Endothelial cell of umbilical vein (primary cell): ENCODE measurements around the gene ING2. TPM values are rescaled to one million over a fixed set of nuclear protein-coding genes. Genes with fewer than 3 reads are reported as not detected.

Experiments
- BruUV-seq: library from RNA; stranded (reverse); fragments of 400-500 nt; replicated peaks from 2 replicates; lab custom pipeline; 2021; lab: Mats Ljungman, UMichigan
- CTCF ChIA-PET: fragments of 300-600, 350-600 bp; sonication (Branson Sonifier 250); formaldehyde crosslinking; loops from one replicate; lab custom pipeline; 2021; ENCODE audit warnings: antibody characterized with exemption, inconsistent platforms; lab: Charles Lee
- POLR2A ChIA-PET: fragments of 300-600, 350-600 bp; sonication (Branson Sonifier 250); formaldehyde crosslinking; loops from one replicate; lab custom pipeline; 2021; ENCODE audit warnings: antibody characterized with exemption, inconsistent platforms; lab: Charles Lee
- DNase-seq: peaks from one replicate; pipeline ENCODE4 v3.0.0-alpha.2; 2011; ENCODE audit warnings: low read depth, low spot score
- FAIRE-seq: peaks from 2 replicates; lab custom pipeline; 2011; peaks lifted over from hg19 to GRCh38; lab: Jason Lieb, UNC
- H2AFZ ChIP-seq: 2 replicates; pipeline ENCODE4 v1.6.0; 2012; ENCODE audit warnings: low read depth, low read length, control low read depth, inconsistent platforms
- H3K27ac ChIP-seq: 2 replicates; pipeline ENCODE4 v1.5.1; 2011; ENCODE audit warnings: low read depth, mild to moderate bottlenecking, control low read depth, low read length, moderate library complexity; ENCODE audit not compliant: insufficient read depth
- H3K27me3 ChIP-seq, 2 experiments: 2 replicates each; pipeline versions ENCODE4 v1.6.0 to v1.6.1; 2011; ENCODE audit warnings: low read length in 2 of 2, mixed read lengths in 1 of 2; ENCODE audit not compliant: control insufficient read depth in 2 of 2, insufficient read depth in 2 of 2
- H3K36me3 ChIP-seq, 2 experiments: 2 replicates in 1 of 2; 3 replicates in 1 of 2; pipeline ENCODE4 v1.5.1; 2011; ENCODE audit warnings: low read length in 2 of 2, mild to moderate bottlenecking in 1 of 2, moderate library complexity in 1 of 2; ENCODE audit not compliant: control insufficient read depth in 2 of 2, insufficient read depth in 2 of 2; ENCODE audit errors: extremely low read depth in 1 of 2
- H3K4me1 ChIP-seq: 3 replicates; pipeline ENCODE4 v1.5.1; 2011; ENCODE audit warnings: mild to moderate bottlenecking, low read length; ENCODE audit not compliant: control insufficient read depth, insufficient read depth; ENCODE audit errors: extremely low read depth
- H3K4me2 ChIP-seq: 2 replicates; pipeline ENCODE4 v1.6.1; 2011; ENCODE audit warnings: low read length, control low read depth, mixed read lengths; ENCODE audit not compliant: insufficient read depth
- H3K4me3 ChIP-seq, 3 experiments: fragments of 200-600 bp in 1 of 3; sonication (generic), shearing (Covaris generic) in 1 of 3; replicated peaks in 1 of 3; 2 replicates each; pipeline ENCODE4 v1.5.1; 2011 to 2016; ENCODE audit warnings: control low read depth in 3 of 3, low read length in 3 of 3, mild to moderate bottlenecking in 2 of 3, inconsistent platforms in 1 of 3, low read depth in 1 of 3, moderate library complexity in 1 of 3; ENCODE audit not compliant: insufficient read depth in 1 of 3
- H3K79me2 ChIP-seq: 2 replicates; pipeline ENCODE4 v1.6.0; 2012; ENCODE audit warnings: low read length, inconsistent platforms; ENCODE audit not compliant: control insufficient read depth, insufficient read depth
- H3K9ac ChIP-seq: replicated peaks from 2 replicates; pipeline ENCODE3; 2011; ENCODE audit warnings: low read length, control low read depth; ENCODE audit not compliant: insufficient read depth; ENCODE audit errors: extremely low read depth
- H3K9me1 ChIP-seq: replicated peaks from 3 replicates; pipeline ENCODE4 v1.6.0; 2011; ENCODE audit warnings: mild to moderate bottlenecking, low read length; ENCODE audit not compliant: control insufficient read depth, insufficient read depth; ENCODE audit errors: extremely low read depth
- H3K9me3 ChIP-seq: replicated peaks from 2 replicates; pipeline ENCODE4 v1.5.1; 2012; ENCODE audit warnings: low read length, inconsistent platforms; ENCODE audit not compliant: control insufficient read depth, insufficient read depth
- H4K20me1 ChIP-seq: replicated peaks from 2 replicates; pipeline ENCODE3; 2011; ENCODE audit warnings: mild to moderate bottlenecking, low read length; ENCODE audit not compliant: control insufficient read depth, insufficient read depth; ENCODE audit errors: extremely low read depth
- JUN ChIP-seq: IDR thresholded peaks from 2 replicates; pipeline ENCODE4 v1.6.1; 2011; ENCODE audit warnings: borderline replicate concordance, low read depth; ENCODE audit not compliant: insufficient read length, insufficient read depth
- POLR2AphosphoS5 ChIP-seq: IDR thresholded peaks from 2 replicates; pipeline ENCODE4 v1.6.1; 2012; ENCODE audit warnings: low read depth, mild to moderate bottlenecking, control low read depth, low read length, moderate library complexity; ENCODE audit not compliant: insufficient read depth
- dilution Hi-C: fragments of 300-500 bp; cut with MboI; formaldehyde crosslinking; loops from one replicate; pipeline ENCODE4 v1.15.0; 2019; ENCODE audit warnings: low sequenced_read_pairs; ENCODE audit not compliant: extremely low pct_ligation_motif_present
- intact Hi-C: fragments of 100-400 bp; cut with micrococcal nuclease; formaldehyde crosslinking; loops from one replicate; pipeline ENCODE4 v1.10.0; 2022
- polyA plus RNA-seq, 4 experiments: library from polyadenylated mRNA; depleted of rRNA in 3 of 4; stranded (reverse) in 3 of 4; unstranded in 1 of 4; fragments of >200 nt; gene quantifications; 2 replicates each; pipeline versions ENCODE4 v1.2.1 to v1.2.3, GENCODE V29; 2011 to 2012; ENCODE audit warnings: missing spikeins in 1 of 4
- total RNA-seq: library from RNA; stranded (reverse); gene quantifications from 2 replicates; pipeline ENCODE4 v1.2.3, GENCODE V29; 2021
- TF ChIP-seq, protein P1 (sequence below): IDR thresholded peaks from 2 replicates; pipeline ENCODE4 v1.6.1; 2011; ENCODE audit not compliant: insufficient read depth, insufficient read length
- TF ChIP-seq, protein P2 (sequence below), 2 donors: IDR thresholded peaks; 1 replicate in 1 of 2; 2 replicates in 1 of 2; pipeline ENCODE4 v1.5.1; 2011; ENCODE audit warnings: low read length in 2 of 2, mild to moderate bottlenecking in 2 of 2, moderate library complexity in 2 of 2, control low read depth in 1 of 2, inconsistent platforms in 1 of 2, low read depth in 1 of 2; ENCODE audit not compliant: insufficient read depth in 1 of 2; ENCODE audit errors: extremely low read depth in 1 of 2

ING2 gene
- total and polyA plus RNA-seq, 2 donors (not counting 3 experiments of a cell fraction or from before 2014, with no cell fraction given), result 2.7 to 8.4 TPM

DNA sequence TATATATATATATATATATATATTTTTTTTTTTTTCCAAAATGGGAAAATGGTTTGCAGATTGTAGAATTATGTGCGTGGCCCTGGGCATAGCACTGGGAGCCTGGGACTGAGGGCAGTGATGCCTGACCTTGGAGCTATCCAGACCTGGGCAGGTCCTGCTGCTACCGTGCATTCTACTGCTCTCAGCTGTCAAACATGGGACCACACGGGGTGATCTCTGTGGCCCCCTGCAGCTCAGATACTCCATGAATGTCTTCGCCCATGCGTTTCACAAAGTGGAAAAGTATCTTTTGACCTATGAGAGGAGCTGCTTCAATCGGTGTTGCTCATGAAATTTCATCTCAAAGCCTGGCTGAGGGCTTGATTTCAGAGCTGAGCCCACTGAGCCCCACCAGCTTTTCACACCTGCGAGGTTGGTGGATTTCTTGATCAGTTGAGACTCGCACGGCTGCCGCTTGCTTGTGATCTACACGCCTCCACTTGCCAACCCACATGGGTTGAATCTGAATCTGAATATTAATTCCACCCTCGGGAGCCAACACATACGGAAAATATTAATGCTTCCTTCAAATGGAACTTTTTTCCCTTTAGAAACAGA is 35.7 kb downstream of the ING2 start:
- Histone ChIP-seq H3K9ac (no peak overlapping the region), H3K4me2 (no peak overlapping the region), H3K4me3 (no peak overlapping the region), H3K27me3 (peaks cover 1 to 3% of the 10 kb centered on the region in 2 experiments), H3K36me3 (no peaks in the 10 kb centered on the region), H3K9me1 (no peaks in the 10 kb centered on the region), H3K9me3 (no peaks in the 10 kb centered on the region), H4K20me1 (no peaks in the 10 kb centered on the region), H3K27ac (no peak overlapping the region), H3K79me2 (no peaks in the 10 kb centered on the region), H2AFZ (no peak overlapping the region), H3K4me1 (no peaks in the 10 kb centered on the region)
- dilution Hi-C loops (no loop called here), intact Hi-C loops (no loop called here)
- FAIRE-seq (no peak), DNase-seq (no peak)
- no TSS peak for BruUV-seq
- ChIA-PET POLR2A (interaction anchor here (0.6 kb wide), 1 partner anchor 405 kb away, joined by 3 read pairs; no protein-coding TSS in a partner anchor), CTCF (no interaction called here)
- TF ChIP-seq POLR2AphosphoS5 (no peak), JUN (no peak)

DNA sequence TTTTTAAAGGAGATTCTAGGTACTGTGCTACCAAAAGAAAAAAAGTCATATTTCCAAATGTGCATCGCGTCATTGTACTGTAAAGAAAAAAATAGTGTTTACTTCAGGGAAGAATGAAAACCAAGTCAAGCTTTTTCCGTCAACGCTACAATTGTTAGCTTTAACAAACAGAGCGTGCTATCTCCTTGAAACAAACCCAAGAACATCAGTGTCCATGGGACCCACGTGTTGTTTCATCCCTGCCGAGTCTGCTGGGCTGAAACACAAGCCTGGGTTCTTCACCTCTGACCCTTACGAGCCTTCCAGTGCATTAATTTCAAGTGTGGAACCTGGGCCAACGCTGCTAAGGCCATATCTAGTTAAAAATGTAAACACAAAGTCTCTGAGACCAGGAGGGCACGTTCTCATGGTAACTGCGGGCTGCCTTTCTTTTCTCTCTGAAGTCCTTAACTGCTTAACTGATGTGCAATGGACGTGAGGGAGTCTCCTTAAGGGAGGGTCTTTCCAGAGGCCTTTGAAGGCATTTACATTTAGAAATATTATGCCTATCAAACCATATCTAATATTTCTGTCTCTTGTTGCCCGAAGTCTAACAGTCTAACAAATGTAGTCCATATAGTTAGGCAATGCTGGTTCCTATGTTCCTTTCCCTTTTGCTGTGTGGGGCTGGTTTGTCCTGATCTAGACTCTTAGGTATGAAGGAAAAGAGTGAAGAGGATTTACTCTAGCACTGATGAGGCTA is 36.3 kb downstream of the ING2 start:
- no peak overlapping the region for H3K9ac ChIP-seq
- H3K4me1 ChIP-seq, result no peaks in the 10 kb centered on the region
- H4K20me1 ChIP-seq, result no peaks in the 10 kb centered on the region
- H2AFZ ChIP-seq, result no peak overlapping the region
- dilution Hi-C loops (no loop called here), intact Hi-C loops (no loop called here)
- ChIA-PET CTCF (no interaction called here), POLR2A (no interaction called here)
- H3K79me2 ChIP-seq, result no peaks in the 10 kb centered on the region
- H3K9me3 ChIP-seq, result no peaks in the 10 kb centered on the region
- no peak overlapping the region for H3K4me2 ChIP-seq
- BruUV-seq, result no TSS peak
- no peaks in the 10 kb centered on the region for H3K36me3 ChIP-seq
- TF ChIP-seq POLR2AphosphoS5 (no peak), JUN (no peak)
- TF ChIP-seq, protein P1, sequence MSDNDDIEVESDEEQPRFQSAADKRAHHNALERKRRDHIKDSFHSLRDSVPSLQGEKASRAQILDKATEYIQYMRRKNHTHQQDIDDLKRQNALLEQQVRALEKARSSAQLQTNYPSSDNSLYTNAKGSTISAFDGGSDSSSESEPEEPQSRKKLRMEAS, result no peak
- TF ChIP-seq, protein P2, sequence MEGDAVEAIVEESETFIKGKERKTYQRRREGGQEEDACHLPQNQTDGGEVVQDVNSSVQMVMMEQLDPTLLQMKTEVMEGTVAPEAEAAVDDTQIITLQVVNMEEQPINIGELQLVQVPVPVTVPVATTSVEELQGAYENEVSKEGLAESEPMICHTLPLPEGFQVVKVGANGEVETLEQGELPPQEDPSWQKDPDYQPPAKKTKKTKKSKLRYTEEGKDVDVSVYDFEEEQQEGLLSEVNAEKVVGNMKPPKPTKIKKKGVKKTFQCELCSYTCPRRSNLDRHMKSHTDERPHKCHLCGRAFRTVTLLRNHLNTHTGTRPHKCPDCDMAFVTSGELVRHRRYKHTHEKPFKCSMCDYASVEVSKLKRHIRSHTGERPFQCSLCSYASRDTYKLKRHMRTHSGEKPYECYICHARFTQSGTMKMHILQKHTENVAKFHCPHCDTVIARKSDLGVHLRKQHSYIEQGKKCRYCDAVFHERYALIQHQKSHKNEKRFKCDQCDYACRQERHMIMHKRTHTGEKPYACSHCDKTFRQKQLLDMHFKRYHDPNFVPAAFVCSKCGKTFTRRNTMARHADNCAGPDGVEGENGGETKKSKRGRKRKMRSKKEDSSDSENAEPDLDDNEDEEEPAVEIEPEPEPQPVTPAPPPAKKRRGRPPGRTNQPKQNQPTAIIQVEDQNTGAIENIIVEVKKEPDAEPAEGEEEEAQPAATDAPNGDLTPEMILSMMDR (IDR thresholded peaks at IDR 0.05; ENCODE audit: extremely low read depth in 1 of 2, insufficient read depth in 1 of 2, low read depth in 1 of 2, low read length in 2 of 2), result no peak
- no peaks in the 10 kb centered on the region for H3K9me1 ChIP-seq
- DNase-seq (no peak), FAIRE-seq (no peak)
- H3K4me3 ChIP-seq, result no peak overlapping the region
- no peak overlapping the region for H3K27ac ChIP-seq
- H3K27me3 ChIP-seq, result peaks cover 1 to 3% of the 10 kb centered on the region in 2 experiments
